ENCODE results near the gene STAG2. TPM values are rescaled to one million over a fixed set of nuclear protein-coding genes. Genes with fewer than 3 reads are reported as not detected.
A peak's percentile ranks its signal among the peaks of the same experiment; 100 is the strongest.

STAG2 gene
- total RNA-seq, 6 donors from 2014 or later: 49.9 to 105 (median 68.1) TPM

DNA sequence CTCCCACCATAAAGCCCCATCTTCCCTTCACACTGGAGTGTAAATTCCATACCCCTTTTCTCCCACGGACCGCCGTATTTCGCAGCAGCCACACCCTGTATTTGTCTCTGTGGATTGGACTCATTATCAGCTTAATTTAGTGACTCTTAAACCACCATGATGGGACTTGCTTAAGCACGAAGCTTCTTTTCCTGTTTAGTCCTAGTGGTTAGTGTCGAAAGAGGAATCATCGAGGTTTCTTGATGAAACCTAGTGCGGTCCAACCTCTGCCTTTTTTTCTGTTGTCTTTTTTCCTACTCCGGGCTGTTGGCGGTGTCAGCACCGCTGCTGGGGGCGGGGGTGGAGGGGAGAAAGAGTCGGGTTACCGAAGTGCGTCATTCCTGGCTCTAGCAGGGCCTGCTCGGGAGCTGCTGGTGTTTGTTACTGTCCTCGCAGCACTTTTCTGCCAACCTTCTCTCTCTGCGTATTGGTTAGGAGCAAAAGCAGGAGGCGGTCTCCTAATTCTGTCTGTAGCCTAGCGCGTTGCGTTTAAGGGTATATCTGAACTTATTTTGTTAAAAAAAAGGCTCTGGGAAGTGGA lies 1.4 kb downstream of the STAG2 start:
- Histone ChIP-seq H3K36me3 (no peaks in the 10 kb centered on the region), H3K9me3 (no peaks in the 10 kb centered on the region), H3K27me3 (no peaks in the 10 kb centered on the region), H3K4me3 (peak overlapping the region; percentile 5 to 67 (median 56)), H3K4me1 (peaks cover under 1 to 14% (median 10%) of the 10 kb centered on the region in 4 donors), H3K27ac (peak overlapping the region; percentile 98 to 99 (median 98))
- WGBS, 2 donors: 1 to 22% methylated on average over 21 to 22 of the region's 22 CpGs
- TF ChIP-seq POLR2A (IDR thresholded peaks at IDR 0.05) (peak in 3 of 4 donors; percentile 50 to 80 (median 52)), EP300 (IDR thresholded peaks at IDR 0.05) (no peak), POLR2AphosphoS5 (IDR thresholded peaks at IDR 0.05) (peak; percentile 33 to 88)
- TF ChIP-seq, protein P1, sequence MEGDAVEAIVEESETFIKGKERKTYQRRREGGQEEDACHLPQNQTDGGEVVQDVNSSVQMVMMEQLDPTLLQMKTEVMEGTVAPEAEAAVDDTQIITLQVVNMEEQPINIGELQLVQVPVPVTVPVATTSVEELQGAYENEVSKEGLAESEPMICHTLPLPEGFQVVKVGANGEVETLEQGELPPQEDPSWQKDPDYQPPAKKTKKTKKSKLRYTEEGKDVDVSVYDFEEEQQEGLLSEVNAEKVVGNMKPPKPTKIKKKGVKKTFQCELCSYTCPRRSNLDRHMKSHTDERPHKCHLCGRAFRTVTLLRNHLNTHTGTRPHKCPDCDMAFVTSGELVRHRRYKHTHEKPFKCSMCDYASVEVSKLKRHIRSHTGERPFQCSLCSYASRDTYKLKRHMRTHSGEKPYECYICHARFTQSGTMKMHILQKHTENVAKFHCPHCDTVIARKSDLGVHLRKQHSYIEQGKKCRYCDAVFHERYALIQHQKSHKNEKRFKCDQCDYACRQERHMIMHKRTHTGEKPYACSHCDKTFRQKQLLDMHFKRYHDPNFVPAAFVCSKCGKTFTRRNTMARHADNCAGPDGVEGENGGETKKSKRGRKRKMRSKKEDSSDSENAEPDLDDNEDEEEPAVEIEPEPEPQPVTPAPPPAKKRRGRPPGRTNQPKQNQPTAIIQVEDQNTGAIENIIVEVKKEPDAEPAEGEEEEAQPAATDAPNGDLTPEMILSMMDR (IDR thresholded peaks at IDR 0.05): no peak
- peak; percentile 80 to 81 for ATAC-seq (ENCODE audit: low FRiP score in 2 of 2)
- DNase-seq: peak; percentile 85 to 90

DNA sequence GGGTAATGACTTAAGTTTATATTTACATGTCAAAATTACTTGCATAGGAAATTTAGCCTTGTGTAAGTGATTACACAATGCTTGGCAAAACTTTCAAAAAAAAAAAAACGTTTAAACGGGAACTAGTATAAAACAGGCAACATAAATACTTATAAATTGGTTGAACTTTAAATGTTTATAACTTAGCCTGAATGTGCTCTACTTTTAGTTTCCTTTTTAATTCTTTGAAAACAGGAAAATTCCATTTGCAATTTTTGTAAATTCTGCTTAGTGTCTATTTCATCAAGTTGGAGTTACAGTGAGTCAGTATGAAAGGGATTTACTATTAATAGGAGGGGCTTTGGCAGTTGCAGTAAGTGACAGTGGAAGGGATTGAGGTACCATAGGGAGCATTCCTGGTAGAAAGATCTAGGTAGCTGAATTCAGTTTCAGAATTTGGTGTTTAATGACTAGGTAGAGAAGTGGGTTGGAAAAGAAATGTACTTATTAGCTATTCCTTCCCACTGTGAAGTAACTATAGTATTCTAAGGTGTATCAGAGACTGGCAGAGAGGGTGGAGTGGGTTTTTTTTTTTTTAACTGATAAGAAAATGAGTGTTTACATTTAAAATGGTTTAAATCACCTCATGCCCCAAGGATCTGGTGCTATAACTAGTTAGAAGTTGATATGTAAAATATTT lies 2.8 kb downstream of the STAG2 start:
- H3K4me1 ChIP-seq: peaks cover 2 to 14% (median 11%) of the 10 kb centered on the region in 4 donors
- H3K27ac ChIP-seq: peak overlapping the region; percentile 35 to 99 (median 98)
- 0 to 10% methylated on average over 2 of the region's 2 CpGs for WGBS, 2 donors
- no peaks in the 10 kb centered on the region for H3K9me3 ChIP-seq
- DNase-seq (no peak), ATAC-seq (ENCODE audit: low FRiP score in 2 of 2) (no peak)
- H3K27me3 ChIP-seq: no peaks in the 10 kb centered on the region
- H3K36me3 ChIP-seq: no peaks in the 10 kb centered on the region
- peak overlapping the region in 2 of 4 donors; percentile 64 to 67 for H3K4me3 ChIP-seq
- no peak for TF ChIP-seq POLR2AphosphoS5 (IDR thresholded peaks at IDR 0.05)
- TF ChIP-seq, protein P1 (IDR thresholded peaks at IDR 0.05): no peak
- no peak for TF ChIP-seq POLR2A (IDR thresholded peaks at IDR 0.05)

DNA sequence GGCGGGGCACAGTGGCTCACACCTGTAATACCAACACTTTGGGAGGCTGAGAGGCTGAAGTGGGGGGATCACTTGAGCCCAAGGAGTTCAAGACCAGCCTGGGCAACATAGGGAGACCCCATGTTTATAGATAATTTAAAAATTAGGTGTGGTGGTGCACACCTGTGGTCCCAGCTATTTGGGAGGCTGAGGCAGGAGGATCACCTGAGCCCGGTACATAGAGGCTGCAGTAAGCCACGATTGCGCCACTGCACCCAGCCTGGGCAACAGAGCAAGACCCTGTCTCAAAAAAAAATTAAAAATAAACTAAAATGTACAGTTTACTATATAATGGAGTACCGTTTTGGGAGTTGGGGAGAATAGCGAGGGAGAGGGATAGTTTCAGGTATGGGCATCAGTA lies 4.2 kb downstream of the STAG2 start:
- no peak overlapping the region for H3K27ac ChIP-seq
- no peaks in the 10 kb centered on the region for H3K36me3 ChIP-seq
- no peaks in the 10 kb centered on the region for H3K27me3 ChIP-seq
- H3K4me3 ChIP-seq: no peak overlapping the region
- DNase-seq (no peak), ATAC-seq (ENCODE audit: low FRiP score in 2 of 2) (no peak)
- TF ChIP-seq POLR2AphosphoS5 (IDR thresholded peaks at IDR 0.05): no peak
- no peak for TF ChIP-seq EP300 (IDR thresholded peaks at IDR 0.05)
- TF ChIP-seq, protein P1 (IDR thresholded peaks at IDR 0.05): no peak
- no peaks in the 10 kb centered on the region for H3K9me3 ChIP-seq
- WGBS, 2 donors: 82 to 88% methylated on average over 6 of the region's 6 CpGs
- H3K4me1 ChIP-seq: peaks cover 2 to 15% (median 13%) of the 10 kb centered on the region in 4 donors

DNA sequence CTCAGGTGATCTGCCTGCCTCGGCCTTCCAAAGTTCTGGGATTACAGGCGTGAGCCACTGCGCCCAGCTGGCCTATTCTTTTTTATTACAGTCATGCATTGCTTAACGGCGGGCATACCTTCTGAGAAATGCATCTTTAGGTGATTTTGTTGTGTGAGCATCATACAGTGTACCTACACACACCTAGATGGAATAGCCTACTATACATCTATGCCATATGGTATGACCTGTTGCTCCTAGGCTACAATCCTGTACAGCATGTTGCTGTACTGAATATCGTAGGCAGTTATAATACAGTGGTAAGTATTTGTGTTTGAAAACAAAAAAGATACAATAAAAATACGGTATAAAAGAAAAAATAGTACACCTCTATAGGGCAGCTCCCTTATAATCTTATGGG lies 6.0 kb downstream of the STAG2 start:
- no peak overlapping the region for H3K27ac ChIP-seq
- H3K36me3 ChIP-seq: no peaks in the 10 kb centered on the region
- peaks cover 2 to 16% (median 14%) of the 10 kb centered on the region in 4 donors for H3K4me1 ChIP-seq
- no peak for ATAC-seq (ENCODE audit: low FRiP score in 2 of 2)
- H3K9me3 ChIP-seq: no peaks in the 10 kb centered on the region
- TF ChIP-seq, protein P1 (IDR thresholded peaks at IDR 0.05): no peak
- no peak for TF ChIP-seq POLR2AphosphoS5 (IDR thresholded peaks at IDR 0.05)
- TF ChIP-seq POLR2A (IDR thresholded peaks at IDR 0.05): no peak
- no peak for TF ChIP-seq EP300 (IDR thresholded peaks at IDR 0.05)
- no peak for DNase-seq
- H3K4me3 ChIP-seq: no peak overlapping the region
- no peaks in the 10 kb centered on the region for H3K27me3 ChIP-seq
- WGBS, 2 donors: 81 to 96% methylated on average over 2 to 7 of the region's 7 CpGs

Data from upper lobe of left lung (tissue), 6 donors.